Stomach smooth muscle (tissue), 2 donors: Measurements from ENCODE around the gene TBC1D16.
A peak's percentile ranks its signal among the peaks of the same experiment; 100 is the strongest.

Experiments
- H3K27ac ChIP-seq: one replicate; pipeline ENCODE4 v1.7.0; 2013; ENCODE audit warnings: mild to moderate bottlenecking, low read length, inconsistent platforms
- H3K27me3 ChIP-seq, 2 donors: one replicate each; pipeline ENCODE4 v1.7.0; 2013; ENCODE audit warnings: low read length in 2 of 2; ENCODE audit not compliant: insufficient read depth in 2 of 2, control insufficient read depth in 1 of 2
- H3K36me3 ChIP-seq, 2 donors: one replicate each; pipeline ENCODE4 v1.7.0; 2013; ENCODE audit warnings: low read length in 2 of 2; ENCODE audit not compliant: control insufficient read depth in 2 of 2, insufficient read depth in 2 of 2
- H3K4me1 ChIP-seq: one replicate; pipeline ENCODE4 v1.7.0; 2013; ENCODE audit warnings: low read length; ENCODE audit not compliant: control insufficient read depth, insufficient read depth
- H3K4me3 ChIP-seq, 2 donors: one replicate each; pipeline ENCODE4 v1.7.0; 2013; ENCODE audit warnings: low read length in 2 of 2
- H3K9ac ChIP-seq, 2 donors: one replicate each; pipeline ENCODE4 v1.7.0; 2013; ENCODE audit warnings: low read length in 2 of 2, mild to moderate bottlenecking in 1 of 2
- H3K9me3 ChIP-seq, 2 donors: one replicate each; pipeline ENCODE4 v1.7.0; 2013; ENCODE audit warnings: low read length in 2 of 2; ENCODE audit not compliant: control insufficient read depth in 2 of 2
- donor health status: healthy.
- donor health status: Pancreatic carcinoma.

TBC1D16 gene

GRCh38 chr17:79985943-79986391 is 49.7 kb downstream of the TBC1D16 start:
- H3K9ac ChIP-seq = no peak overlapping the region
- no peaks in the 10 kb centered on the region for H3K36me3 ChIP-seq
- no peak overlapping the region for H3K4me3 ChIP-seq
- no peaks in the 10 kb centered on the region for H3K9me3 ChIP-seq
- H3K4me1 ChIP-seq = peaks cover 17% of the 10 kb centered on the region
- no peak overlapping the region for H3K27ac ChIP-seq
- no peaks in the 10 kb centered on the region for H3K27me3 ChIP-seq

DNA sequence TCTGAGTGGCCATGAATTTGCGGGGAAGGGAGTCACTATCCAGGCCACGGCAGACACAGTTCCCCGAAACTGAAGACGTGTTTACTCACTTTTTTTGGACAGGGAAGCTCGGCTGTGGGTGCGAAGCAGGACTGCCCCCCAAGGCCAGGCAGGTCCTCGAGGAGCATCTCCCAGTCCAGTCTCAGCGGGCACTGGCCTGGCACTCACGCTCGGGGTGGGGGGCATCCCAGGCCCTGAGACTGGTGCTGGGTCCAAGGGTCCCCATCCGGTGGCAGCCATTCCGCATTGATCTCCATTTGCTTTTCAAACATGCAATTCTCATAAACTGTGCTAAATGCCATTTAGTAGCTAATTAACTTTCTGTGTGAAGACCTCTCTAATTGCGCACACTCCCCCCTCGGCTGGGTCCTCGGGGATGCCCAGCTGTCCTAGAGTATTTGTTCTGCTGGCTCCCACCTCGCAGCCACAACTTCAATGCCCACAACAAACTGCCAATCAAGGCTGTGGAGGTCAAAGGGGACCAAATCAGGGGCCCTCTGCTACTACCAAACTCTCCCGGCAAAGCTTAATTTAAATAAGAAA is 50.2 kb downstream of the TBC1D16 start:
- Histone ChIP-seq H3K9ac (no peak overlapping the region), H3K36me3 (no peaks in the 10 kb centered on the region), H3K4me1 (peaks cover 20% of the 10 kb centered on the region), H3K27ac (no peak overlapping the region), H3K4me3 (no peak overlapping the region), H3K27me3 (no peaks in the 10 kb centered on the region), H3K9me3 (no peaks in the 10 kb centered on the region)

- Histone ChIP-seq H3K9me3 (no peaks in the 10 kb centered on the region), H3K4me3 (no peak overlapping the region), H3K36me3 (no peaks in the 10 kb centered on the region), H3K27me3 (no peaks in the 10 kb centered on the region), H3K4me1 (peaks cover 20% of the 10 kb centered on the region), H3K9ac (no peak overlapping the region), H3K27ac (no peak overlapping the region)
Measured at GRCh38 chr17:79984877-79985276, 50.8 kb downstream of the TBC1D16 start.

DNA sequence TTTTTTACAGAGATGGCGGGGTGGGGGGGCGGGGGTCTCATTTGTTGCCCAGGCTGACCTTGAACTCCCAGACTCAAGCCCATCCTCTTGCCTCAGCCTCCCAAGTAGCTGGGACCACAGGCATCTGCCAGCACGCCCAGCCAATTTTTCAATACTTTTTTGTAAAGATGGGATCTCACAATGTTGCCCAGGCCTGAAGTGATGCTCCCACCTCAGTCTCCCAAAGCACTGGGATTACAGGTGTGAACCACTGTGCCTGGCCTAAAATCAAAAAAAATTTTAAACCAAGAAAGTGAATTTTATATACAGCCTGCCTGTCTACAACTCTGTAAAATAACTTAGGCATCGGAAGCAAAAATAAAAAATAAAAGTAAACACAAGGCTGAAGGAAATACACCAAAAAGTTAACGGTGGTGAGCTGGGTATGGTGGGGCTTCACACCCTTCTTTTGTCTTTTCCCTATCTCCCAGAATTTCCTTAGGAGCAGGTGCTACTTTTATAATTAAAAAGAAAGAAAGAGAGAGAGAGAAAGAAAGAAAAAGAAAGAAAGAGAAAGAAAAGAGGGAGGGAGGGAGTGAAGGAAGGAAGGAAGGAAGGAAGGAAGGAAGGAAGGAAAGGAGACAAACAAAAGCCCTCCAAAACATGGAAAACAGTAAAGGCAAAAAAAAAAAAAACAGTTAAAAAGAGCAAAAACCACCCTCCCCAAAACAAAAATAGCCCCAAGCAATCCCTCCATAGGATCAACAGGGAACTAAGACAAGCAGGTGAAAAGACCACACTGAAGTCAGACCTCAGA is 51.4 kb downstream of the TBC1D16 start:
- Histone ChIP-seq H3K4me3 (no peak overlapping the region), H3K9me3 (no peaks in the 10 kb centered on the region), H3K9ac (no peak overlapping the region), H3K36me3 (no peaks in the 10 kb centered on the region), H3K4me1 (peaks cover 20% of the 10 kb centered on the region), H3K27me3 (no peaks in the 10 kb centered on the region), H3K27ac (no peak overlapping the region)

GRCh38 chr17:79983456-79983855 is 52.2 kb downstream of the TBC1D16 start:
- no peak overlapping the region for H3K27ac ChIP-seq
- H3K4me1 ChIP-seq = peaks cover 20% of the 10 kb centered on the region
- H3K36me3 ChIP-seq = no peaks in the 10 kb centered on the region
- H3K4me3 ChIP-seq = no peak overlapping the region
- no peaks in the 10 kb centered on the region for H3K27me3 ChIP-seq
- H3K9ac ChIP-seq = no peak overlapping the region
- no peaks in the 10 kb centered on the region for H3K9me3 ChIP-seq

DNA sequence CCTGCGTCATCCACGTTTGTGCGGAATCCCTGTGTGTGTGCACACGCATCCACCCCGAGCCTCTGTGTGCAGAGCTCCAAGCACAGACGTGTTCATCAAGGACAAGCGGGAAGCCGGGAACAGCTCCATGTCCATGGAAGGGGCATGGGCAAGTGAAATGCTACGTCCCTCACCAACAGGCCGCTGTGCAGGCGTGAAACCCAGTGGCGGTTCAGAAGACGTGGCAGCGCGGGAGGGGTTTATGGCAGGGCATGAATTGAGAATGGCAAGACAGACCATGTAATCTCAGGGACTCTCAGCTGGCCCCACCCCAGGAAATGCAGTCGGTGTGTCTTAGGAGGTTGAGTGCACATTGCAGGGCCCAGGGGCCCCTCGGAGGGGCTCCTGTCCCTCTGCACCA is 52.7 kb downstream of the TBC1D16 start:
- Histone ChIP-seq H3K9me3 (no peaks in the 10 kb centered on the region), H3K27me3 (no peaks in the 10 kb centered on the region), H3K4me1 (peaks cover 18% of the 10 kb centered on the region), H3K36me3 (no peaks in the 10 kb centered on the region), H3K27ac (no peak overlapping the region), H3K9ac (no peak overlapping the region), H3K4me3 (no peak overlapping the region)

DNA sequence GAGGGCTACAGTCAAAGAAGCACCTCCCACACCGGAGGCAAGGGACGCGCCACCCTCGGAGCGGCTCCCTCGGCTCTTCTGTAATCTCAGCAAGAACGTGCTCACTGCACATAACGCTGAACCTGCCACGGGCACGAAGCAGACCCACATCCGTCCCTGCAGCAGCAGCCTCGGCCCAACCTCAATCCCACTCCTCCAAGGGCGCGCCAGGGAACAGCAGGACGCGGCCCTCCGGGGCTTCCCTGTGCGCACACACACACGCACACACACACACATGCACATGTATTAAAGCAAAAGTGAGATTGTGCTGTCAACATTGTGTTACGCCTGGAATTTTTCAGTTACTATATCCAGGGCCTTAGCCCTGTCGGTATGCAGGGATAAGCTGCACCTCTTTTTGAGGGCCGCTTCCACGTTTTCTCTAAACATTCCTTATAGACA is 54.0 kb downstream of the TBC1D16 start:
- H3K9me3 ChIP-seq = no peaks in the 10 kb centered on the region
- H3K27ac ChIP-seq = peak overlapping the region; percentile 77
- H3K36me3 ChIP-seq = no peaks in the 10 kb centered on the region
- no peaks in the 10 kb centered on the region for H3K27me3 ChIP-seq
- H3K4me1 ChIP-seq = peaks cover 13% of the 10 kb centered on the region
- peak overlapping the region; percentile 28 to 62 for H3K4me3 ChIP-seq
- H3K9ac ChIP-seq = peak overlapping the region in 1 of 2 donors; percentile 46

- Histone ChIP-seq H3K27me3 (no peaks in the 10 kb centered on the region), H3K9ac (peak overlapping the region; percentile 46 to 55), H3K4me3 (peak overlapping the region; percentile 28 to 62), H3K36me3 (no peaks in the 10 kb centered on the region), H3K9me3 (no peaks in the 10 kb centered on the region), H3K27ac (peak overlapping the region; percentile 77), H3K4me1 (peaks cover 13% of the 10 kb centered on the region)
Measured at GRCh38 chr17:79981090-79981489, 54.6 kb downstream of the TBC1D16 start.

DNA sequence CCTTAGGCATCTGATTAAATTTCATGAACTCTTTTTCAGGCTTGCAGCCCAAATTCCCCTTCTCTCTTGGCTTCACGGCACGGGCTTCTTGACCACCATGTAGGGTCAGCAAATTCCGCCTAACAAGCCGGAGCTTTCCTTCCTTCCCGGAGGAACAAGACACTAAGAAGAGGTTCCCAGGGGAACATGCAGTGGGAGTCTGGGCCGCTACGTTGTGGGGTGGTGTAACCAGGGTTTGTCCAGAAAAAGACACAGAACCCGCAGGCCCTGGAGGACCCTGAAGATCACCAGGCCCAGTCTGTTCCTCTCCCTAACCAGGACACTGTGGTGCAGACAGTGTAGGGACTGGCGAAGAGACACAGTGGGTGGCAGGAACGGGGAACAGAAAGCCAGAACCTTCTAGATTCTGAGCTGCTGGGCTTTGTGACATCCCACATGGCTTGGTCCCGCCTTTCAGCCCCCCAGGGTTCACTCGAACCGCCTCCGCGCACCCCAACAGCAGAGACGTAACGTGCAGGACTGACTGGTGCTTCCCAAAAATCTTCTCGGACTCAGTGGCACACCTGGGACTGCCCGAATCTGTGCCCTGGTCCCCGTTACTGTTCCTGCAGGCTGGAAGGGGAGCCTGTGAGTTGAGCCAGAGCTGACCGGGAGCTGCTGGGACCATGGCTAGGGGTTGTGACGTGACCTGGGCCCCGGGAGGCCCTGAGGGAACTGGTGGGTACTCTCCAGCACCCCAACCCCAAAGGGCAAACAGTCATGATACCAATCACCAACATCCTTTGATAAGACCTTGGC is 55.2 kb downstream of the TBC1D16 start:
- no peaks in the 10 kb centered on the region for H3K9me3 ChIP-seq
- H3K27ac ChIP-seq = peak overlapping the region; percentile 77
- H3K4me1 ChIP-seq = peaks cover 13% of the 10 kb centered on the region
- no peaks in the 10 kb centered on the region for H3K27me3 ChIP-seq
- peak overlapping the region; percentile 13 to 46 for H3K9ac ChIP-seq
- H3K4me3 ChIP-seq = no peak overlapping the region
- H3K36me3 ChIP-seq = no peaks in the 10 kb centered on the region

- no peak overlapping the region for H3K9ac ChIP-seq
- H3K9me3 ChIP-seq = no peaks in the 10 kb centered on the region
- no peak overlapping the region for H3K27ac ChIP-seq
- no peaks in the 10 kb centered on the region for H3K36me3 ChIP-seq
- peaks cover 13% of the 10 kb centered on the region for H3K4me1 ChIP-seq
- H3K27me3 ChIP-seq = no peaks in the 10 kb centered on the region
- H3K4me3 ChIP-seq = no peak overlapping the region
Measured at GRCh38 chr17:79979816-79980215, 55.9 kb downstream of the TBC1D16 start.
